K562 (cell line): ENCODE results near the gene FMNL3. TPM values are rescaled to one million over a fixed set of nuclear protein-coding genes. Genes with fewer than 3 reads are reported as not detected.

Experiments
- polyA plus RNA-seq, 8 experiments: library from polyadenylated mRNA; depleted of rRNA in 4 of 8; stranded (reverse) in 5 of 8; unstranded in 3 of 8; fragments of >200 nt; fragmentation: Nextera tagmentation in 2 of 8; fragmentation: Illumina TruSeq in 1 of 8; extraction: Ambion mirVana in 2 of 8; extraction: Trizol in 1 of 8; gene quantifications; 2 replicates each; pipeline versions ENCODE4 v1.2.1 to v1.2.3, GENCODE V29; 2011 to 2014; ENCODE audit warnings: inconsistent platforms in 1 of 8, missing spikeins in 1 of 8
- small RNA-seq: library from RNA; depleted of rRNA; stranded (forward); fragments of <200 nt; gene quantifications from one replicate; pipeline ENCODE3, GENCODE V24; 2014
- total RNA-seq, 7 experiments: library from RNA; depleted of rRNA in 6 of 7; stranded (reverse); fragments of >200 nt in 6 of 7; fragmentation: Illumina TruSeq in 2 of 7; extraction: Trizol in 2 of 7; gene quantifications; 2 replicates each; pipeline versions ENCODE4 v1.2.1 to v1.2.3, GENCODE V29; 2011 to 2021; ENCODE audit warnings: low replicate concordance in 1 of 7

Gene FMNL3
- total and polyA plus RNA-seq, 9 of the 15 experiments (the other 6 are each of a cell fraction or from before 2014, with no cell fraction given), result 0.49 to 14.4 (median 6.8) TPM

Small RNA genes within 50 kb of the gene (small RNA-seq; reads per million reads assigned to genes)
- gene AC020612.2 (not detected), gene HIGD1AP9 (not detected), gene POLR2KP1 (not detected), gene RNU6-834P (not detected)

Other genes with a start within 250 kb of the FMNL3 start
Only the 7 nearest of the 9 such genes appear.
- 0.08 TPM in 1 of 2 replicates, not detected in the other for gene KCNH3, start 168.4 kb downstream of the FMNL3 start, total RNA-seq (2014; rRNA removed)
- gene KCNH3, start 168.4 kb downstream of the FMNL3 start, total RNA-seq (2014; rRNA removed; fragmentation: Illumina TruSeq; extraction: Trizol), result not detected in 2 replicates
- not detected in 2 replicates for gene KCNH3, start 168.4 kb downstream of the FMNL3 start, total RNA-seq (2015; rRNA removed; fragmentation: Illumina TruSeq; extraction: Trizol)
- gene KCNH3, start 168.4 kb downstream of the FMNL3 start, total RNA-seq (2021), result 0.09 and 0.29 TPM in 2 replicates
- 0.01 and 0.04 TPM in 2 replicates for gene KCNH3, start 168.4 kb downstream of the FMNL3 start, polyA plus RNA-seq (2011; rRNA removed)
- gene KCNH3, start 168.4 kb downstream of the FMNL3 start, polyA plus RNA-seq (2014; fragmentation: Illumina TruSeq; extraction: Trizol), result not detected in 2 replicates
- not detected for gene KCNH3, start 168.4 kb downstream of the FMNL3 start, polyA plus RNA-seq (2014; fragmentation: Nextera tagmentation; extraction: Ambion mirVana)
- 0.09 TPM in 1 of 2 replicates, not detected in the other for gene KCNH3, start 168.4 kb downstream of the FMNL3 start, polyA plus RNA-seq (2014; rRNA removed)
- 69.2 and 95.6 TPM in 2 replicates for gene MCRS1, start 139.3 kb downstream of the FMNL3 start, total RNA-seq (2014; rRNA removed)
- 36.4 and 50.0 TPM in 2 replicates for gene MCRS1, start 139.3 kb downstream of the FMNL3 start, total RNA-seq (2014; rRNA removed; fragmentation: Illumina TruSeq; extraction: Trizol)
- gene MCRS1, start 139.3 kb downstream of the FMNL3 start, total RNA-seq (2015; rRNA removed; fragmentation: Illumina TruSeq; extraction: Trizol), result 71.7 and 73.2 TPM in 2 replicates
- 88.0 and 94.5 TPM in 2 replicates for gene MCRS1, start 139.3 kb downstream of the FMNL3 start, total RNA-seq (2021)
- gene MCRS1, start 139.3 kb downstream of the FMNL3 start, polyA plus RNA-seq (2011; rRNA removed), result 70.1 and 89.9 TPM in 2 replicates
- gene MCRS1, start 139.3 kb downstream of the FMNL3 start, polyA plus RNA-seq (2014; fragmentation: Illumina TruSeq; extraction: Trizol), result 74.2 and 74.9 TPM in 2 replicates
- gene MCRS1, start 139.3 kb downstream of the FMNL3 start, polyA plus RNA-seq (2014; fragmentation: Nextera tagmentation; extraction: Ambion mirVana), result 10 to 100 TPM; 60.8 to 98.6 TPM
- gene MCRS1, start 139.3 kb downstream of the FMNL3 start, polyA plus RNA-seq (2014; rRNA removed), result 99.9 and 100 TPM in 2 replicates
- 0.12 and 0.23 TPM in 2 replicates for gene FAM186B, start 101.8 kb downstream of the FMNL3 start, total RNA-seq (2014; rRNA removed)
- gene FAM186B, start 101.8 kb downstream of the FMNL3 start, total RNA-seq (2014; rRNA removed; fragmentation: Illumina TruSeq; extraction: Trizol), result 0.15 and 0.16 TPM in 2 replicates
- gene FAM186B, start 101.8 kb downstream of the FMNL3 start, total RNA-seq (2015; rRNA removed; fragmentation: Illumina TruSeq; extraction: Trizol), result 0.14 and 0.19 TPM in 2 replicates
- 0.18 TPM in 2 replicates for gene FAM186B, start 101.8 kb downstream of the FMNL3 start, total RNA-seq (2021)
- gene FAM186B, start 101.8 kb downstream of the FMNL3 start, polyA plus RNA-seq (2011; rRNA removed), result 0.07 and 0.15 TPM in 2 replicates
- gene FAM186B, start 101.8 kb downstream of the FMNL3 start, polyA plus RNA-seq (2014; fragmentation: Illumina TruSeq; extraction: Trizol), result 0.18 and 0.22 TPM in 2 replicates
- under 1 TPM; 0.10 to 0.42 TPM for gene FAM186B, start 101.8 kb downstream of the FMNL3 start, polyA plus RNA-seq (2014; fragmentation: Nextera tagmentation; extraction: Ambion mirVana)
- 0.08 and 0.20 TPM in 2 replicates for gene FAM186B, start 101.8 kb downstream of the FMNL3 start, polyA plus RNA-seq (2014; rRNA removed)
- gene PRPF40B, start 83.8 kb downstream of the FMNL3 start, total RNA-seq (2014; rRNA removed), result 5.7 and 7.1 TPM in 2 replicates
- gene PRPF40B, start 83.8 kb downstream of the FMNL3 start, total RNA-seq (2014; rRNA removed; fragmentation: Illumina TruSeq; extraction: Trizol), result 5.0 and 5.8 TPM in 2 replicates
- 4.8 TPM in 2 replicates for gene PRPF40B, start 83.8 kb downstream of the FMNL3 start, total RNA-seq (2015; rRNA removed; fragmentation: Illumina TruSeq; extraction: Trizol)
- 8.5 and 10.6 TPM in 2 replicates for gene PRPF40B, start 83.8 kb downstream of the FMNL3 start, total RNA-seq (2021)
- 4.5 and 5.2 TPM in 2 replicates for gene PRPF40B, start 83.8 kb downstream of the FMNL3 start, polyA plus RNA-seq (2011; rRNA removed)
- 4.6 and 5.1 TPM in 2 replicates for gene PRPF40B, start 83.8 kb downstream of the FMNL3 start, polyA plus RNA-seq (2014; fragmentation: Illumina TruSeq; extraction: Trizol)
- under 1 TPM; 0.55 to 0.85 TPM for gene PRPF40B, start 83.8 kb downstream of the FMNL3 start, polyA plus RNA-seq (2014; fragmentation: Nextera tagmentation; extraction: Ambion mirVana)
- gene PRPF40B, start 83.8 kb downstream of the FMNL3 start, polyA plus RNA-seq (2014; rRNA removed), result 7.8 and 10.0 TPM in 2 replicates
- gene TMBIM6, start 34.2 kb upstream of the FMNL3 start, total RNA-seq (2014; rRNA removed), result 147 and 188 TPM in 2 replicates
- gene TMBIM6, start 34.2 kb upstream of the FMNL3 start, total RNA-seq (2014; rRNA removed; fragmentation: Illumina TruSeq; extraction: Trizol), result 268 and 290 TPM in 2 replicates
- 247 and 254 TPM in 2 replicates for gene TMBIM6, start 34.2 kb upstream of the FMNL3 start, total RNA-seq (2015; rRNA removed; fragmentation: Illumina TruSeq; extraction: Trizol)
- gene TMBIM6, start 34.2 kb upstream of the FMNL3 start, total RNA-seq (2021), result 322 and 355 TPM in 2 replicates
- 357 and 403 TPM in 2 replicates for gene TMBIM6, start 34.2 kb upstream of the FMNL3 start, polyA plus RNA-seq (2011; rRNA removed)
- 325 and 352 TPM in 2 replicates for gene TMBIM6, start 34.2 kb upstream of the FMNL3 start, polyA plus RNA-seq (2014; fragmentation: Illumina TruSeq; extraction: Trizol)
- 1,000 to 10,000 TPM; 1,205 to 1,288 TPM for gene TMBIM6, start 34.2 kb upstream of the FMNL3 start, polyA plus RNA-seq (2014; fragmentation: Nextera tagmentation; extraction: Ambion mirVana)
- gene TMBIM6, start 34.2 kb upstream of the FMNL3 start, polyA plus RNA-seq (2014; rRNA removed), result 197 and 209 TPM in 2 replicates
- 7.3 and 9.4 TPM in 2 replicates for gene NCKAP5L, start 121.0 kb upstream of the FMNL3 start, total RNA-seq (2014; rRNA removed)
- 1.4 and 2.1 TPM in 2 replicates for gene NCKAP5L, start 121.0 kb upstream of the FMNL3 start, total RNA-seq (2014; rRNA removed; fragmentation: Illumina TruSeq; extraction: Trizol)
- gene NCKAP5L, start 121.0 kb upstream of the FMNL3 start, total RNA-seq (2015; rRNA removed; fragmentation: Illumina TruSeq; extraction: Trizol), result 4.7 and 4.9 TPM in 2 replicates
- gene NCKAP5L, start 121.0 kb upstream of the FMNL3 start, total RNA-seq (2021), result 13.4 and 14.4 TPM in 2 replicates
- gene NCKAP5L, start 121.0 kb upstream of the FMNL3 start, polyA plus RNA-seq (2011; rRNA removed), result 1.7 and 3.6 TPM in 2 replicates
- gene NCKAP5L, start 121.0 kb upstream of the FMNL3 start, polyA plus RNA-seq (2014; fragmentation: Illumina TruSeq; extraction: Trizol), result 3.7 and 7.7 TPM in 2 replicates
- under 1 TPM; 0.01 to 0.04 TPM for gene NCKAP5L, start 121.0 kb upstream of the FMNL3 start, polyA plus RNA-seq (2014; fragmentation: Nextera tagmentation; extraction: Ambion mirVana)
- 4.8 and 6.3 TPM in 2 replicates for gene NCKAP5L, start 121.0 kb upstream of the FMNL3 start, polyA plus RNA-seq (2014; rRNA removed)
- gene BCDIN3D, start 135.7 kb upstream of the FMNL3 start, total RNA-seq (2014; rRNA removed), result 3.7 and 4.3 TPM in 2 replicates
- gene BCDIN3D, start 135.7 kb upstream of the FMNL3 start, total RNA-seq (2014; rRNA removed; fragmentation: Illumina TruSeq; extraction: Trizol), result 4.4 and 4.6 TPM in 2 replicates
- 4.9 TPM in 2 replicates for gene BCDIN3D, start 135.7 kb upstream of the FMNL3 start, total RNA-seq (2015; rRNA removed; fragmentation: Illumina TruSeq; extraction: Trizol)
- gene BCDIN3D, start 135.7 kb upstream of the FMNL3 start, total RNA-seq (2021), result 5.1 and 5.6 TPM in 2 replicates
- 3.7 and 5.6 TPM in 2 replicates for gene BCDIN3D, start 135.7 kb upstream of the FMNL3 start, polyA plus RNA-seq (2011; rRNA removed)
- gene BCDIN3D, start 135.7 kb upstream of the FMNL3 start, polyA plus RNA-seq (2014; fragmentation: Illumina TruSeq; extraction: Trizol), result 5.1 and 5.9 TPM in 2 replicates
- gene BCDIN3D, start 135.7 kb upstream of the FMNL3 start, polyA plus RNA-seq (2014; fragmentation: Nextera tagmentation; extraction: Ambion mirVana), result 1 to 10 TPM; 6.3 to 6.9 TPM
- gene BCDIN3D, start 135.7 kb upstream of the FMNL3 start, polyA plus RNA-seq (2014; rRNA removed), result 5.2 and 5.8 TPM in 2 replicates